ENCODE data around the gene TUBA8.
"Not testable (repeated sequence)": the region's sequence is repeated elsewhere in the genome, so short reads cannot be mapped to it uniquely, and the experiment has no call there.

DNA sequence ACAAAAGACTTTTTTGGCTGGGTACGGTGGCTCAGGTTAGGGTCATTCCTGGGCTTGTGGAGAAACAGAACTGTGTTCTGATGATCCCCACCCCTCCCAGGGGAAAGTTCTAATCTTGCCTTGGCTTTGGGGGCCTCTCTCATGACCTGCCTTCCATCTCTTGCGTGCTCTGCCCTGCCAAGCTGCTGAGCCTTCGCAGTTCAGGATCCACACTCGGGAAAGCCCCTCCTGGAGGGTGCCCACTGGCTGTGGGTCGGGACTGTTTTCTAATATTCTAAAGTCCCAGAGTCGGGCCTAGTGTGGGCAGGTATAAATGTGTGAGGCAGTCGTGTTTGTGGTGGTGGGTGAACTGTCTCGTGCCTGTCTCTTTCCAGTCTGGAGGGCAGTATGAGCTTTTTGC, 62.2 kb downstream of the TUBA8 start:
- TF ChIP-seq, protein P1, sequence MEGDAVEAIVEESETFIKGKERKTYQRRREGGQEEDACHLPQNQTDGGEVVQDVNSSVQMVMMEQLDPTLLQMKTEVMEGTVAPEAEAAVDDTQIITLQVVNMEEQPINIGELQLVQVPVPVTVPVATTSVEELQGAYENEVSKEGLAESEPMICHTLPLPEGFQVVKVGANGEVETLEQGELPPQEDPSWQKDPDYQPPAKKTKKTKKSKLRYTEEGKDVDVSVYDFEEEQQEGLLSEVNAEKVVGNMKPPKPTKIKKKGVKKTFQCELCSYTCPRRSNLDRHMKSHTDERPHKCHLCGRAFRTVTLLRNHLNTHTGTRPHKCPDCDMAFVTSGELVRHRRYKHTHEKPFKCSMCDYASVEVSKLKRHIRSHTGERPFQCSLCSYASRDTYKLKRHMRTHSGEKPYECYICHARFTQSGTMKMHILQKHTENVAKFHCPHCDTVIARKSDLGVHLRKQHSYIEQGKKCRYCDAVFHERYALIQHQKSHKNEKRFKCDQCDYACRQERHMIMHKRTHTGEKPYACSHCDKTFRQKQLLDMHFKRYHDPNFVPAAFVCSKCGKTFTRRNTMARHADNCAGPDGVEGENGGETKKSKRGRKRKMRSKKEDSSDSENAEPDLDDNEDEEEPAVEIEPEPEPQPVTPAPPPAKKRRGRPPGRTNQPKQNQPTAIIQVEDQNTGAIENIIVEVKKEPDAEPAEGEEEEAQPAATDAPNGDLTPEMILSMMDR (IDR thresholded peaks at IDR 0.05), result not testable (repeated sequence)
- TF ChIP-seq POLR2AphosphoS5 (IDR thresholded peaks at IDR 0.05), result not testable (repeated sequence)
